Erythroblast (primary cell): Measurements from ENCODE around the gene EPHB1.

Source experiments
- GATA1 ChIP-seq: IDR thresholded peaks from 2 replicates; pipeline ENCODE4 v1.6.1; 2011; ENCODE audit warnings: low read depth, mild to moderate bottlenecking, control low read depth, low read length, moderate library complexity
- POLR2A ChIP-seq: IDR thresholded peaks from 2 replicates; pipeline ENCODE4 v1.6.1; 2011; ENCODE audit warnings: mild to moderate bottlenecking, low read length

DNA sequence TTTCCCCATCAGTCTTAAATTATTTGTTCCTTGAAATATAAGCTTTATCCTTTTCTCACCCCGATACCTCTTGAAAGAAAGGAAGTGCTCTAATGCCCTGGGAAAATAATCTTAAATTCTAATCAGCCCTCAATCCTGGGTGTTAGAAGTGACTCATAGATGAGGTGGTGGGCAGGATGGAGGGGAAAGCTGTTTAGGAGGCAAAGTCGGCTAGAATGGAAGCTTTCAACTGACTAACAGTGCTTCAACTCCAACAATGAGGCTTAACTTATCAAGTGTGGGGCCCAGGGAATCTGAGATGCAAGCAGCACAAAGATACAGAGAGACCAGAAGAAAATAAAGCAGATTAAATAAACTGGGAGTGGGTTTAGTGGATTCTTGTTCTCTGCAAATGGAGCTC, 175.8 kb downstream of the EPHB1 start:
- TF ChIP-seq POLR2A: no peak
- no peak for TF ChIP-seq GATA1
